ENCODE measurements around the gene HPSE2. TPM values are rescaled to one million over a fixed set of nuclear protein-coding genes. Genes with fewer than 3 reads are reported as not detected.

The HPSE2 gene
- total RNA-seq, 1 donor from 2014 or later: not detected

DNA sequence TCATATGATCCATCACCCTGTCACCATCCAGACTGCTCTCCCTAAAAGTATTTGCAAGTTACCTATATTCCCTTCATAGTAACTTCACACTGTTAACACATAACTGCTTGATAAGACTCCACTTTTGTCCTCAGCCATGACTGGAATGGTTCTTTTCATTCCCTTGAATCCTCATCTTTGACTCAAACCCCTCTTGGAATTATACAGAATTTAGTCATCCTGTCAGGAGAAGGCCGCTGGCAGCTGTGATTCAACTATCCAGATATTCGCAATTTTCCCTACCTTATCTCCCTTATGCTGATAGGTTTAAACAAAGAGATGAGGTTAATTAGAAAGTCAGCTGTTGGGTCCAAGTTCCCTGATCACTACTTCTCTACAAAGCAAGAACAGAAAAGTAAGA is 646.0 kb downstream of the HPSE2 start:
- TF ChIP-seq, protein P1, sequence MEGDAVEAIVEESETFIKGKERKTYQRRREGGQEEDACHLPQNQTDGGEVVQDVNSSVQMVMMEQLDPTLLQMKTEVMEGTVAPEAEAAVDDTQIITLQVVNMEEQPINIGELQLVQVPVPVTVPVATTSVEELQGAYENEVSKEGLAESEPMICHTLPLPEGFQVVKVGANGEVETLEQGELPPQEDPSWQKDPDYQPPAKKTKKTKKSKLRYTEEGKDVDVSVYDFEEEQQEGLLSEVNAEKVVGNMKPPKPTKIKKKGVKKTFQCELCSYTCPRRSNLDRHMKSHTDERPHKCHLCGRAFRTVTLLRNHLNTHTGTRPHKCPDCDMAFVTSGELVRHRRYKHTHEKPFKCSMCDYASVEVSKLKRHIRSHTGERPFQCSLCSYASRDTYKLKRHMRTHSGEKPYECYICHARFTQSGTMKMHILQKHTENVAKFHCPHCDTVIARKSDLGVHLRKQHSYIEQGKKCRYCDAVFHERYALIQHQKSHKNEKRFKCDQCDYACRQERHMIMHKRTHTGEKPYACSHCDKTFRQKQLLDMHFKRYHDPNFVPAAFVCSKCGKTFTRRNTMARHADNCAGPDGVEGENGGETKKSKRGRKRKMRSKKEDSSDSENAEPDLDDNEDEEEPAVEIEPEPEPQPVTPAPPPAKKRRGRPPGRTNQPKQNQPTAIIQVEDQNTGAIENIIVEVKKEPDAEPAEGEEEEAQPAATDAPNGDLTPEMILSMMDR (conservative IDR thresholded peaks at IDR 0.05): no peak
- H3K4me1 Mint-ChIP-seq: no peaks in the 10 kb centered on the region
- H3K36me3 Mint-ChIP-seq (ENCODE audit: low read depth): no peaks in the 10 kb centered on the region
- H3K4me3 Mint-ChIP-seq: no peak overlapping the region
- DNase-seq (ENCODE audit: low read depth, low spot score): no peak
- no peak overlapping the region for H3K27ac Mint-ChIP-seq (ENCODE audit: unreplicated experiment)
- peaks cover 2% of the 10 kb centered on the region for H3K9me3 Mint-ChIP-seq
- no peaks in the 10 kb centered on the region for H3K27me3 Mint-ChIP-seq (ENCODE audit: low read depth)

DNA sequence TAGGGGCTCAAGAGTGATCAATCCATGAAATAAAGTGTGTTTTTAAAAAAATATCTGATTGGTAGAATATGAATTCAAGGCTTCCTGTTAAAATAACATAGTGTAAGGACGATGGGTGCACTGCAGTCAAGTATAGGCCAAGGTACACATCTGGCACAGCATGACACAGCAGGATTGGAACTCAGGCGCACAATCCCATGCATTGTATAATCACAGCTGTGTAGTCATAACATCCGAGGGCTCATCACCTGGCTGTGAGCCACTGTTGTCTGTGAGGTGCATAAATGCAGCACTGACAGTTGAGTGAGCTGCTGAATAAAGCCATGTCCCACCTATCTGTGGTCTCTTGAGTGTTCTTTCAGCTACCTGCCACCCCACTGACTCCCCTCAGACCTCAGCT is 646.6 kb downstream of the HPSE2 start:
- H3K36me3 Mint-ChIP-seq (ENCODE audit: low read depth): no peaks in the 10 kb centered on the region
- TF ChIP-seq, protein P1 (conservative IDR thresholded peaks at IDR 0.05): no peak
- no peaks in the 10 kb centered on the region for H3K9me3 Mint-ChIP-seq
- no peak overlapping the region for H3K4me3 Mint-ChIP-seq
- peaks cover 3% of the 10 kb centered on the region for H3K27me3 Mint-ChIP-seq (ENCODE audit: low read depth)
- H3K27ac Mint-ChIP-seq (ENCODE audit: unreplicated experiment): no peak overlapping the region
- DNase-seq (ENCODE audit: low read depth, low spot score): no peak
- H3K4me1 Mint-ChIP-seq: no peaks in the 10 kb centered on the region

GRCh38 chr10:98587156-98587837 is 648.4 kb downstream of the HPSE2 start:
- DNase-seq (ENCODE audit: low read depth, low spot score): no peak
- H3K36me3 Mint-ChIP-seq (ENCODE audit: low read depth): no peaks in the 10 kb centered on the region
- peaks cover 3% of the 10 kb centered on the region for H3K27me3 Mint-ChIP-seq (ENCODE audit: low read depth)
- H3K4me3 Mint-ChIP-seq: no peak overlapping the region
- no peaks in the 10 kb centered on the region for H3K9me3 Mint-ChIP-seq
- H3K4me1 Mint-ChIP-seq: no peaks in the 10 kb centered on the region
- H3K27ac Mint-ChIP-seq (ENCODE audit: unreplicated experiment): peak overlapping the region; percentile 29
- TF ChIP-seq, protein P1 (conservative IDR thresholded peaks at IDR 0.05): no peak

DNA sequence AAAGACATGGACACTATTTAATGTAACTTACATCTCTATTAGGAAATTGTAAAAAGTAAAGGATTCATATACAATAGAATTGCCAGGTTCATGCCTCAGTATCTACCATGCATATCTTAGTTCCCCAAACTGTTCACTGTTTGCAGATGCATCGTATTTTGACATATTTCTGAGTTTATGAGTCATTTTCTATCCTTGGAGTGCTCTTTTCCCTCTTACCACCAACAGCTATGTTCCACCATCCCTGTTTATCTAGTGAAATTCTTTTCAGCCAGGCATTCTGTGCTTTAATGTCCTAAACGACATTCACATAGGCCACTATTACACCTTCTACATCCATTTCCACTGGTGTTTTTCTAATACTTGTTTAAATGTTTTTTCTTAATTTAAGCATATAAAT is 649.6 kb downstream of the HPSE2 start:
- Mint-ChIP-seq H3K4me1 (no peaks in the 10 kb centered on the region), H3K4me3 (no peak overlapping the region), H3K36me3 (ENCODE audit: low read depth) (no peaks in the 10 kb centered on the region), H3K9me3 (no peaks in the 10 kb centered on the region), H3K27me3 (ENCODE audit: low read depth) (peaks cover 3% of the 10 kb centered on the region), H3K27ac (ENCODE audit: unreplicated experiment) (no peak overlapping the region)
- TF ChIP-seq, protein P1 (conservative IDR thresholded peaks at IDR 0.05): no peak
- no peak for DNase-seq (ENCODE audit: low read depth, low spot score)

- no peaks in the 10 kb centered on the region for H3K9me3 Mint-ChIP-seq
- H3K36me3 Mint-ChIP-seq (ENCODE audit: low read depth): no peaks in the 10 kb centered on the region
- DNase-seq (ENCODE audit: low read depth, low spot score): no peak
- no peak overlapping the region for H3K27ac Mint-ChIP-seq (ENCODE audit: unreplicated experiment)
- TF ChIP-seq, protein P1 (conservative IDR thresholded peaks at IDR 0.05): no peak
- H3K4me1 Mint-ChIP-seq: no peaks in the 10 kb centered on the region
- H3K4me3 Mint-ChIP-seq: no peak overlapping the region
- peaks cover 32% of the 10 kb centered on the region for H3K27me3 Mint-ChIP-seq (ENCODE audit: low read depth)
Observed at GRCh38 chr10:98582363-98582762, 653.3 kb downstream of the HPSE2 start.
